Measurements from ENCODE around the gene RAB11FIP4.

DNA sequence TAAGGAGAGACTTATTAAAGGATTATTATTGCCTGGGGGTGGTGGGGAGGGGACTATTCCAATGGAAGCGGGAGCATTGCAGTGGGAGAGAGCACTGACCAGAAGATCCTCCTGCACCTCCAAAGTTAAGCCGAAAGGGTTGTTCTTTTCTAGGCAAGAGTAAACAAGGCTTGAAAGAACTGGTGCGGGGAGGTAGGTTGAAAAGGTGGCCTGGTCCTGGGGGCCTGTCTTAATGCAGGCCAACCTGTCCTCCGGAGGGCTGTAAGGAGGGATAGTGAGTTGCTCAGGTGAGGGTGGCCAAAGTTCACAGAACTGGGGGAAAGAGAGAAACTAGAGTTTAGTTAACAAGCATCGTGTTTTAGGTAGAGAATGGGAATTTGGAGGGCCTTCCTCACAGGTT is 65.3 kb downstream of the RAB11FIP4 start:
- no peak for TF ChIP-seq POLR2AphosphoS5 (IDR thresholded peaks at IDR 0.05)
- no peak for TF ChIP-seq CTCF (IDR thresholded peaks at IDR 0.05)

Data from prostate gland (tissue), 2 donors.